ENCODE data around the gene PLEKHG2.
A peak's percentile ranks its signal among the peaks of the same experiment; 100 is the strongest.

PLEKHG2 gene

DNA sequence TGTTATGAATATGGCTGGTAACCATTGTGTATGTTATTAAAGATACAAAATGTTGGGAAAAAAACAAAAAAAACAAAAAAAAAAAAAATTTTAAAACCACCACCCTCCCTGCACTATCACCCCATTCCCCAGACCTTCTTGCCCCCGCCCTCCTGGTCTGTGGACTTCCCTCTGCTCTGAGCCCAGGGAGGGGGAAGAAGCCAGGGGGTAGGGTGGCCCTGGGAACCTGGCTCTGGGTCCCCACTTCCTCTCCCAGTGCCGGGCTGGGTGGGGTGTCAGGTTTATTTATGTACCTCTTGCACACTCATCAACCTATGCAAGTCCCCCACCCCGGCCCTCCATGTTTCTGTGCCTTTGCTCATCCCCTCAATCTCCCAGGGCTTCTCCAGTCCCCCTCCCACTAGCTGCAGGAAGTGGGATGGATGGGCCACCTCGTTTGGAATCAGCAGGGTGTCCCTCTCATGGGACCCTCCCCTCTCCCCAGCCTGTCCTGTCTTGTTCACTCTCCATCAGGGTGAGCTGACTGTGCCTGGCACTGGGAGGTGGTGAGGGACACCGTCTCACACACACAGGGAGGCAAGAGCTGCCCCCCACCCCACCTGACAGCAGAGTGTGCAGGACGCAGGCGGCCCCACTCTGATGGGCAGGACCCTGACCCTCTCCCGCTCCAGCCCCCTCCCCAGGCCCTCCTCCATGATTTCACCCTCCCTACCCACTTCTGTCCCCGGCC, 27.5 kb upstream of the PLEKHG2 start:
- DNase-seq (ENCODE audit: low read depth) = no peak

GRCh38 chr19:39385629-39386411, 26.6 kb upstream of the PLEKHG2 start:
- DNase-seq (ENCODE audit: low read depth) = no peak

DNA sequence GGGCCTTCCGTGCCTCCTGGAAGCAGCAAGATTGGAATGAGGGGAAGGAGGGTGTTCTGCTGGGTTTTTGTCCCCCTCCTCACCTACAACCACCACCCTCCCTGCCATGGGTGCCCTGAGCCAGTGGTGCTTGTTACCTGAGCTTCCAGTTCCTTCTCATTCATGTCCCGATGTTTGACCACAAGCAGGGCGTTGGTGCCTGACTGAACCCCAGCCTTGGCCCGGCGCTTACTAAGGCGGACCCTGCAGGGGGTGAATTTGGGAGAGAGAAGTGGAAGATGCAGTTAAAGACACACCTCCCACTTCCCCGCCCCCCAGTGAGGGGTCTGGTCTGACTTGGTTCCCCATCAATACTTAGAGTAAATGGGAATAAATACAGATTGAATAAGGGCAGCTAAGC, 25.9 kb upstream of the PLEKHG2 start:
- no peak for DNase-seq (ENCODE audit: low read depth)

DNA sequence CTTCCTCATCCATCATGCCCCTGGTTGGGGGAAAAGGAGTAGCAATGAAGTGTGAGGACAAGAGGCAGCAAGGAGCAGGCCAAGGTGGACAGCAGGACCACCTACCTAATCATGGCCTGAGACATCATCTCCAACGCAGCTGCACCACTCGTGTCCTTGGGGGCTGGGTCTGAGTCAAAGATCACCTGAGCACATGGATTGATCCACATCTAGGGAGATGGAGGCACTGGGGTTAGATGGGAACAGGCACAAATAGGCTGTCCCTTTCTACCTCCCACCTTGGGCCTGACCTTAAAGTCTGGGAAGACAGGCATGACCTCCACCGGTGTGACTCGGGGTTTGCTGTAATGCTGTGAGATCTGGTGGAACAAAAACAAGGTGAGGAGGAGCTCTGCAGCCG, 23.8 kb upstream of the PLEKHG2 start:
- DNase-seq (ENCODE audit: low read depth) = no peak

DNA sequence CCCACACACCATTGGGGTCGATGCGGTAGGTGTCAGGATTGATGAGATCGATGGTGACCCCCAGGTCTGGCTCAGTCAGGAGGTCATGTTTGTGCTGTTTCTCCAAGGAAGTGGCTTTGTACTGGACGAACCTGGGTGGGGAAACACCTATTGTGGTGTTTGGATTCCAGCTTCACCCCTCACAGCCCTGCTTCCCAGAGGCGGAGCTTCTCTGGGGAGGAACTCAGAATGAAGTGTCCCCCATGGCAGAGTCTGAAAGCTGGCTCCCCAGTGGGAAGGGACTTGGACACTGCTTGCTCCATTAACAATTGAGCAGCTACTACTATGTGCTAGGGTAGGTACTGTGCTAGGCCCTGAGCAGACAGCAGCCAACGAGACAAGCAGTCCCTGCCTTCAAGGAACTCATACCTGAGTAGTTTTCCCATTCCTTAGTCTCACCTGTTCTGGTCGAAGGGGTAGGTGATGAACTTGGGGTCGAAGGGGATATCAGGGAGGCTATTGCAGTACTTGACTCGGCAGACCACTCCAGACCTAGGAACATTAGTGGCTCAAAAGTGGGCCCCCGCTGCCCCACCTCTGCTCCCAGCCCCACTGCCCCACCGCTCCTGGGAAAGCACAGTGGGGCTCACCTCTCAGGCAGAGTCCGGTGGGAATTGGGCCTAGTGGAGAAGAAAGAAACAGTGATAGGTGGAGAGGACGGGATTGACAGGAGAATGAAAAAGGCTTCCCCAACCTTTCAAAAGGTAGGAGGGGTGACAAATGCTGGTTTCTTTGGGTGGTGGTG, 22.6 kb upstream of the PLEKHG2 start:
- DNase-seq (ENCODE audit: low read depth) = no peak

DNA sequence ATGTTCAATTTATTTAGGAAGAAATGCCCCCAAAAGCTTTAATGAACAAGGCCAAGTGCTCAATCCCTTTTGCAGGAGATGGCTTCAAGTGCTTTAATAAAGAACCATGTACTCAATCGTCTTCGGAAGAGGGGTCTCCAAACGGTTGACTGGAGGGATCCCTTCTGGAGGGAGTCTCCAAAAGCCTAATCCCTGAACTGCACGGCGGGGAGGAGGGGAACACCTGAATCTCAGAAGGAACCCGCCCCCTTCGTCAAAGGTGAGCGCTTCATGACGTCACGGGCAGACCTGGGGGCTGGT, 22.1 kb upstream of the PLEKHG2 start:
- DNase-seq (ENCODE audit: low read depth) = peak; percentile 60

- peak; percentile 95 for DNase-seq (ENCODE audit: low read depth)
Measured at GRCh38 chr19:39390751-39391437, 21.6 kb upstream of the PLEKHG2 start, which contains the start of the genes MED29 and PAF1. Gene MED29, plus strand, starts transcription at chr19:39391378. Its CDS starts 45 bp downstream, at chr19:39391423. Gene PAF1, minus strand, starts transcription at chr19:39391106. Its CDS starts 242 bp downstream, at chr19:39390864.

DNA sequence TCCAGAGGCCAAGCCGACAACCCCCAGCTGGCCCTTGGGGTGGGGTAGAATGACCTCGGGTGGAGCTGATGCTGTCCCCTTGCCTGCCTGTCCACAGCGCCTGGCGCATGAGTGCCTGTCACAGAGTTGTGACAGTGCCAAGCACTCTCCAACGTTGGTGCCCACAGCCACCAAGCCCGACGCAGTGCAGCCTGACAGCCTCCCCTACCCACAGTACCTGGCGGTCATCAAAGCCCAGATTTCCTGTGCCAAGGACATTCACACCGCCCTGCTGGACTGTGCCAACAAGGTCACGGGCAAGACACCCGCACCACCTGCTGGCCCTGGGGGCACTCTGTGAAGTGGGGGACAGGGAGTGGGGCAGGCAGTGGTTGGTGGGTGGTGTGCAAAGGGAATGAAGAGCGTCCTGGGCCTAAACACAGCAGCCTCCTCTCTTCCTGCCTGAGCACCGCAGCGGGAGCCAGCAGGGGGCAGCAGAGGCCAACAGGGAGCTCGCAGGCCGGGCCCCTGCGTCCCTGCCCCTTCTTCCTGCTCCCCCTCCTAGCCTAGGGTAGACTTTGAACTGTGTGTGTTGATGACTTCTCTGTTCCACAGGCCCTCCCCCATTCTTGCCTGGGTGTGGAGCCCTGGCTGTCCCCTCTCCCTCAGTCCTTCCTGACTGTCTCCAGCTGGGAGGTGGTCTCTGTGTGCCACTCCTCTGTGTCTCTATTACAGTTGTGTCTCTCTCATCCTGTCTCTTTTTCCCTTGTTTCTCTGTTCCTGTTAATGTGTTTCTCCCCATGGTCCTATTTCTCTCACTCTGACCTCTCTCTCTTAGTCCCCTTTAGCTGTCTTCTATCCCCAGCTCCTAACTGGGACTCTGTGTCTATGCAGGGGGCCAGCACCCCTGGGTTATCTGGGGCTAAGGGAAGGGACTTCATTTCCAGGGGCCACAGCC, 14.8 kb upstream of the PLEKHG2 start:
- DNase-seq (ENCODE audit: low read depth) = peak; percentile 87

- no peak for DNase-seq (ENCODE audit: low read depth)
Measured at GRCh38 chr19:39398297-39398864, 14.1 kb upstream of the PLEKHG2 start.

GRCh38 chr19:39399668-39400050, 12.8 kb upstream of the PLEKHG2 start:
- DNase-seq (ENCODE audit: low read depth) = no peak

DNA sequence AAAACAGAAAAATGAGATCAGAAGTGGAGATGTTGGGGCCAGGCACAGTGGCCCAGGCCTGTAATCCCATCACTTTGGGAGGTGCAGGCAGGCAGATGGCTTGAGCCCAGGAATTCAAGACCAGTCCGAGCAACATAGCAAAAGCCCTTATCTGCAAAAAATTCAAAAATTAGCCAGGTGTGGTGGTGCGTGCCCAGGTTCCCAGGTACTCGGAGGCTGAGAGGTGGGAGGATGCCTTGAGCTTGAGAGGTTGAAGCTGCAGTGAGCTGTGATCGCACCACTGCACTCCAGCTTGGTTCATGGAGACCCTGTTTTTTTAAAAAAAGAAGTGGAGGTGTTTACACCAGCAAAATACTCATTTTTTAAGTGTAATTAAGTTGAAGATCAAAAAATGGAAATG, 12.4 kb upstream of the PLEKHG2 start:
- no peak for DNase-seq (ENCODE audit: low read depth)

- no peak for DNase-seq (ENCODE audit: low read depth)
Measured at GRCh38 chr19:39401070-39401548, 11.4 kb upstream of the PLEKHG2 start.

DNA sequence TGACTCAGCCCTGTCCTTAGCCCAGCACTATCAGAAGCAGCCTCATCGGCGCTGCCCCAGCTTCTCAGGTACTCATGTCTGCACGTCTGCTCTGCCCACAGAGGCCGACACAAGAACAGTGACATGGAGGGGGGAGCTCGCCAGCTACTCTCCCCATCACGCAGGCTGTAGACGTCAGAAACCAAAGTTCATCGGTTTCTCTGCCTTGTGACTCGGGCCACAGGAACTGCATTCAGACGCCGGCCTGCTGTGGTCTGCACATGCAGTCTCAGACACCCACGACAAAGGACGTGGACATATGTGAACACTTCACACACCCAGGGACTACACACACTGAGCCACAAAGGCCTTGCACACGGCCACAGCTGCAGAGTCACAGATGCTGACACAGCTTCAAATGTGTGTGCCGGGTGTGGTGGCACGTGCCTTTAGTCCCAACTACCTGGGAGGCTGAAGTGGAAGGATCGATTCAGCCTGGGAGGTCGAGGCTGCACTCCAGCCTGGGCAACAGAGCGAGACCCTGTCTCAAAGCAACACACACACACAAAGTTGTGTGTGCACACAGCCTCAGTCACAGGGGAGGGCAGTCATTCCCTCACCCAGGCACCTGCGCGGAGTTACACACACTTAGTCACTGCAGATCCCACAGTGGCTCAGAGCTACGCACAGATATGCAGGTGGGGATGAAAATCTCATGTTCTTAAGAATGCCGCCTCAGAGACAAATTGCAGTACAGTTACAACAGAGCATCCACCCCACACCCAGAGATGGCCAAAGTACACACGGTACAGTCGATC, 10.7 kb upstream of the PLEKHG2 start:
- peak; percentile 76 for DNase-seq (ENCODE audit: low read depth)

GRCh38 chr19:39402346-39403300, 9.8 kb upstream of the PLEKHG2 start:
- DNase-seq (ENCODE audit: low read depth) = peak; percentile 83

GRCh38 chr19:39403331-39404312, 8.8 kb upstream of the PLEKHG2 start:
- peak; percentile 94 for DNase-seq (ENCODE audit: low read depth)

DNA sequence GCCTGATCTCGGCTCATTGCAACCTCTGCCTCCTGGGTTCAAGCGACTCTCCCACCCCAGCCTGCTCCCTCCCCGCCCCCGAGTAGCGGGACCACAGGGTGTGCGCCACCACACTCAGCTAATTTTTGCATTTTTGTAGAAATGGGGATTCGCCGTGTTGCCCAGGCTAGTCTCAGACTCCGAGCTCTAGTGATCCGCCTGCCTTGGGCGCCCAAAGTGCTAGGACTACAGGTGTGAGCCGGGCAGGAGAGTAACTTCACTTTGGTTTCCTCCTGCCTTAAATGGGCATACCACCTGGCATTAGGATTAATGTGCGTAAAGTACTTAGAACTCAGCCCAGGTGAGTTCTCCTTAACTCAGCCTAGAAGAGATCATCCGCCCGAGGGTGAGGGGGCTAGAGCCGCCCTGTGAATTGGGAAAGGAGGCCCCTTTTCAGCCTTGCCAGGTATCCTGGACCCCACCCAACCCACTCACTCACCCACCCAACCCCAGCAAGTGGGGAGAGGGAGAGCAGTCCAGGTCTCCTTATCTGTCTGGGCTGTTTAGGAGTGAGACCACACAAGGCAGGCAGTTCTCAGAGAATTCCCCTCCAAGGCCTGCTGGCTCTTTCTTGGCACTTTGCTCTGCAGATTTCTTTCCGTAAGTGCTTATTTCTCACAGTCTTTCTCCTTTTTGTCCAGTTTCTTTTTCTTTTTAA, 7.1 kb upstream of the PLEKHG2 start:
- DNase-seq (ENCODE audit: low read depth) = no peak
